ENCODE data around the gene PGM2L1.
"Not testable (repeated sequence)": the region's sequence is repeated elsewhere in the genome, so short reads cannot be mapped to it uniquely, and the experiment has no call there.

The PGM2L1 gene

GRCh38 chr11:74398244-74399159 lies at the start of gene PGM2L1:
TSS of gene PGM2L1 (minus strand) at chr11:74398433. CDS start at chr11:74398161, 272 bp downstream.
- DNase-seq: peak; percentile 95

GRCh38 chr11:74447720-74448119 lies 49.5 kb upstream of the PGM2L1 start:
- no peak for DNase-seq

- no peak for DNase-seq
Measured at GRCh38 chr11:74446532-74446938, 48.3 kb upstream of the PGM2L1 start.

GRCh38 chr11:74444173-74444826 lies 46.1 kb upstream of the PGM2L1 start:
- no peak for DNase-seq

GRCh38 chr11:74443071-74443864 lies 45.0 kb upstream of the PGM2L1 start:
- no peak for DNase-seq

GRCh38 chr11:74442636-74443035 lies 44.4 kb upstream of the PGM2L1 start:
- DNase-seq: no peak

- no peak for DNase-seq
Measured at GRCh38 chr11:74438681-74439080, 40.4 kb upstream of the PGM2L1 start.

- no peak for DNase-seq
Measured at GRCh38 chr11:74437441-74438042, 39.3 kb upstream of the PGM2L1 start.

GRCh38 chr11:74434528-74434927 lies 36.3 kb upstream of the PGM2L1 start:
- DNase-seq: no peak

GRCh38 chr11:74429205-74429604 lies 31.0 kb upstream of the PGM2L1 start:
- no peak for DNase-seq

GRCh38 chr11:74427384-74427886 lies 29.2 kb upstream of the PGM2L1 start:
- no peak for DNase-seq

- DNase-seq: no peak
Measured at GRCh38 chr11:74425100-74425499, 26.9 kb upstream of the PGM2L1 start.

GRCh38 chr11:74418509-74418895 lies 20.3 kb upstream of the PGM2L1 start:
- DNase-seq: no peak

GRCh38 chr11:74417860-74418508 lies 19.8 kb upstream of the PGM2L1 start:
- peak; percentile 8 for DNase-seq

- DNase-seq: no peak
Measured at GRCh38 chr11:74417379-74417804, 19.2 kb upstream of the PGM2L1 start.

GRCh38 chr11:74416974-74417373 lies 18.7 kb upstream of the PGM2L1 start:
- DNase-seq: not testable (repeated sequence)

GRCh38 chr11:74412733-74413359 lies 14.6 kb upstream of the PGM2L1 start:
- peak; percentile 16 for DNase-seq

- DNase-seq: no peak
Measured at GRCh38 chr11:74412321-74412720, 14.1 kb upstream of the PGM2L1 start.

GRCh38 chr11:74409633-74410032 lies 11.4 kb upstream of the PGM2L1 start:
- DNase-seq: no peak

- no peak for DNase-seq
Measured at GRCh38 chr11:74403607-74404321, 5.5 kb upstream of the PGM2L1 start.

- no peak for DNase-seq
Measured at GRCh38 chr11:74400606-74401005, 2.4 kb upstream of the PGM2L1 start.

Data from stimulated activated CD4-positive, alpha-beta T cell treated with anti-CD3 and anti-CD28 coated beads, Interleukin-15, amount 100 ng/mL, for 24 hours (primary cell).